NCI-H748 (cell line): ENCODE results near the gene HNRNPUL2.
"Not testable (repeated sequence)": the region's sequence is repeated elsewhere in the genome, so short reads cannot be mapped to it uniquely, and the experiment has no call there.

ENCODE experiments used
- DNase-seq: peaks from one replicate; lab custom pipeline; 2025; ENCODE audit not compliant: unreplicated experiment; lab: John Stamatoyannopoulos, UW

The HNRNPUL2 gene

DNA sequence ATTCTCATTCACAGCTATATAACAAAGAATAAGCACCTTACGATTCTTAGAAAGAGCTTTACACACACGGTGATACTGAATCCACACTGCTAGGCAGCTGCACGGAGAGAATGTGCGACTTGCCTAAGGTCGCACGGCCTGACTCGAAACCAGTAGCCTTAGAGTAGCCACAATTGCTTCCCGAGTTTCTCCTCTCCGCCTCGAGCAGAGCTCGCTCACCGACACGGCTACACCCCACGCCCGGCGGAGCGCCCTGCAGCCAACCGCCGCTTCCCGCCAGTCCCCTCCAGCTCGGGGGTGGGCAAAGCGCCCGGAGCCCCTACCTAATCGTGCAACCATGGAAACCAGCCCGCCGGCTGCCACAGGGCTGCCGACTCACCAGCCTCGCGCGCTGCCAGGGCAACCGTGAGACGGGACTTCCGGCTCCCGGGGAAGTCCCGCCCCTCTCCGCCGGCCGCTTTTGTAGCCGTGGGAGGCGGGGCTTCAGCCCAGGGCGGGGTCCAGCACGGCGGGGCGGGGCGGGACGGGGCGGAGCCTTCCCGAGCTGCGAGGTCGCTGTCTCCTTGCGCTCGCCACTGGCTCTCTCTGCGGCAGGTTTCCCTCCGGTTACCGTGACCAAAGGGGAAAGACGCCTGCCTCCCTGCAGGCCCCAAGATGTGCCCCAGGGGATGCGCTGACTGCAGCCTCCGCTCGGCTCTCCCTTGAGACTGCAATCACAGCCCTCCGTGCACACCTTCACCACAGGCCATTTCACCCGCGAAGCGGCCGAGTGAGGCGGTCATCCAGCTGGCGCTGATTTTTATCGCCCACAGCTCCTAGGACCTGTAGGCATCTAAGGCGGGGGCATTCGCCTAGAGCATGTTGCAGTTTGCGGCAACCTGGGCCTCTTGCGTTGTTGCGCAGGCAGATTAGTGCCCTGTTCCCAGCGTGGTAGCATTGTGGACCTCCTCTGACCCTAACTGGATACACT lies 21.1 kb downstream of the HNRNPUL2 start:
- peak; percentile 99 for DNase-seq

GRCh38 chr11:62705413-62705812 lies 21.8 kb downstream of the HNRNPUL2 start:
- DNase-seq: peak; percentile 59

GRCh38 chr11:62703921-62704320 lies 23.3 kb downstream of the HNRNPUL2 start:
- not testable (repeated sequence) for DNase-seq

DNA sequence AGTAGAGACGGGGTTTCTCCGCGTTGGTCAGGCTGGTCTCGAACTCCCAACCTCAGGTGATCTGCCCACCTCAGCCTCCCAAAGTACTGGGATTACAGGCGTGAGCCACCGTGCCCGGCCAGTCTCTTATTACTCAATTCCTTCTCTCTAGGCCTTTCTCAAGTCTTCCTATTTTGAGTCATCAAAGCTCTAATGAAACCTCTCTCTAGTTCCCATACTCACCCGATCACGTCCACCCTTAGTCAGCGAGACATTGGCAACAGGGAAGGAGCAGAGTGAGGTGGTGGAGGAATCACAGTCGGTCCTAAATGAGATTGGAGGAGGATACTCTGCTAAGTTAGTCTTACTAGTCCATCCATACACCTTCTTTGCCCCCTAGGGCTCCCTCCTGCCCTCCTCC lies 25.0 kb downstream of the HNRNPUL2 start:
- DNase-seq: no peak

GRCh38 chr11:62694455-62695167 lies 32.6 kb downstream of the HNRNPUL2 start:
- DNase-seq: peak; percentile 70

DNA sequence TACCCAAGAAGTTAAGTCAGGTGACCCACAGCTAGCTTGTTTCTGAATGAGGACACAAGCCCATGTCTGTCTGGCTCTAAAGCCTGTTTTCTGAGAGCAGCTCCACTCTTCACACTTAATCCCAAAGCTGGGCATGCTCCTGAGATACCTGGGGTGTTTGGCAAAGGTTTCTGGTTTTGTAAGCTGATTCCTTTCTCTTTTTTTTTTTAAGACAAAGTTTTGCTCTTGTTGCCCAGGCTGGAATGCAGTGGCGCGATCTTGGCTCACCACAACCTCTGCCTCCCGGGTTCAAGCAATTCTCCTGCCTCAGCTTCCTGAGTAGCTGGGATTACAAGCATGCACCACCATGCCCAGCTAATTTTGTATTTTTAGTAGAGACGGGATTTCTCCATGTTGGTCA lies 33.6 kb downstream of the HNRNPUL2 start:
- not testable (repeated sequence) for DNase-seq

DNA sequence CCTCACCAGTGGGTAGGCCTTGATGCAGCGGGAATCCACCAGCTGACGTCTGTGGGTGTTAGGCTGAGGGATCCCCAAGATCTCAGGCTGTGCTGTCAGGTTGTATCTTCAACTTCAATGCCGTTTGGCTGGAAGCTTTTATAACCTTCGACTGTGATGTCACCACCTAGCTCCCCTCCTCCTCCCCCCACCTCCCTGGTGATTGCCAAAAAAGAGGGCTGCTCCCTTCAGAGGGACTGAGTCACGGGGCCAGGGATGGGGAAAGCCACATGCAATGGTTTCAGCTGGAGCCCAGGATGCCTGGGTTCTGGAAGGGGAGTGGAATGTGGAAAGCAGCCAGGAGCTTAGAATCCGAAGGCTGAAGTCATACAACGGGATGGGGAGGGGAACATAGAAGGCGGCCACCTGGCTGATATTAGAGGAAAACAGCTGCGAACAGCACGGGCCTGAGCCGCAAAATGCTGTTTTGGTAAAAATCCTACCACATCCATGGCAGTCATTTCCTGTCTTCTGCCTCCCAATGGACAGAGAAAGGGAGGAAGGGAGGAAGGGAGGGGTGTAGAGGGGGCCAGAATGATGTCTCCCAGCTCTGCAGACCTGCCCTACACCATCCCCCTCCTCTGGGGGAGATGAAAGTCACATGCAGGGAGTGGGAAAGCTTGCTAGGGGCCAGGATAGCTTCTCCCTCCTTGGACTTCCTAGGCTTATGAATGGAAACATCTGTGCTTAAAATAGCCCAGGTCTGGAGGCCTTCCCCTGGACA lies 37.7 kb downstream of the HNRNPUL2 start, which contains the start of gene LRRN4CL:
LRRN4CL (minus strand) TSS at position 110 of the 763 bp plus-strand sequence. CDS start 1,022 bp downstream, outside the sequence.
- DNase-seq: no peak

GRCh38 chr11:62688491-62688890 lies 38.8 kb downstream of the HNRNPUL2 start:
- no peak for DNase-seq

GRCh38 chr11:62687508-62688396 lies 39.5 kb downstream of the HNRNPUL2 start:
- DNase-seq: no peak

GRCh38 chr11:62682518-62682917 lies 44.7 kb downstream of the HNRNPUL2 start:
- no peak for DNase-seq

GRCh38 chr11:62680825-62681240 lies 46.4 kb downstream of the HNRNPUL2 start:
- DNase-seq: peak; percentile 31

- DNase-seq: peak; percentile 90
Observed at GRCh38 chr11:62678770-62679696, 48.2 kb downstream of the HNRNPUL2 start, which contains the start of gene UBXN1. Gene UBXN1, minus strand, starts transcription at chr11:62679073. Its CDS starts 150 bp downstream, at chr11:62678923.

- DNase-seq: no peak
Observed at GRCh38 chr11:62678433-62678769, 48.9 kb downstream of the HNRNPUL2 start.

DNA sequence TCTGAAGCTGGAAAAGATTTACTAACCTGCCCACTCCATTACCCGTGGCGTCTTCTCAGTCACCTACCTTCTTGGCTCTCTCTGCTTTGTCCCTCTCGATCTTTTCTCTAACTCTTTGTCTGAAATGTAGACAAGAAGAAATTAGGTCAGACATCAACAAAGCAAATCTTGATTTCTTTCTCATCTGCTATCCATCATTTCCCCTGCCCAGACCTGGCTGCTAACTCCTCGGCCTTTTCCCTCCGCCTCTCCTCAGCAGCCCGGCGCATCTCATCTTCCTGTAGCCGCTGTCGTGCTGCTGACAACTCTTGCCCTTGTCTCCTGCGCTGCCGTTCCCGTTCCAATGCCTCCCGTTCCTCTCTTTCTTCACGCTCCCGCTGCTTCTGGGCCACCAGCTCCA lies 49.5 kb downstream of the HNRNPUL2 start:
- DNase-seq: no peak

- no peak for DNase-seq
Observed at GRCh38 chr11:62677156-62677555, 50.1 kb downstream of the HNRNPUL2 start.

DNA sequence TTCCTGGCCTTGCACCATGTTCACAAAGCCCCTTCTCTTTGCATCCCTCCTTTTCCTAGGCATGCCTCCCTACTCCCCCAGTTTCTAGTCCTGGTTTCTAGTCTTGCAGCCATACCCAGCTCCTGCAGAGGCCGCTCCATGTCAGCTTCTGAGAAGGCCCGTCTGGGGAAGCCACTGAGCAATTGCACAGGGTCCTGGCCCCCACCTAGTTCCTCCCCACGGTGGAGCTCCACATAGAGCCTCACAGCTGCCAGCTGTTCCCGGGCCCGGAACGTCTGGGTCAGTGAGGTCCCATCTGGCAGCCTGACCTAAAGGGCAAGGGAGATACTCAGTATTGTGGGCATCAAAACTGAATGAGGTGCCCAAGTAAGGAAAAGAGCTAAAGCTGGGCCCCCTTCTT lies 50.6 kb downstream of the HNRNPUL2 start:
- no peak for DNase-seq

DNA sequence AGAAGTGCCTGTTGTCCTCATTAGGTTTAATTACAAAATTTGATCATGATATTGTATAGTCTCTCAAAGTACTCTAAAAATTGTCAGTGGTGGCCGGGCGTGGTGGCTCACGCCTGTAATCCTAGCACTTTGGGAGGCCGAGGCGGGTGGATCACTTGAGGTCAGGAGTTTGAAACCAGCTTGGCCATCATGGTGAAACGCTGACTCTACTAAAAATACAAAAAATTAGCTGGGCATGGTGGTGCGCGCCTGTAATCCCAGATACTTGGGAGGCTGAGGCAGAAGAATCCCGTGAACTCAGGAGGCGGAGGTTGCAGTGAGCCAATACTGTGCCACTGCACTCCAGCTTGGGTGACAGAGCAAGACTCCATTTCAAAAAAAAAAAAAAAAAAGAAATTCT lies 51.8 kb downstream of the HNRNPUL2 start:
- DNase-seq: not testable (repeated sequence)

DNA sequence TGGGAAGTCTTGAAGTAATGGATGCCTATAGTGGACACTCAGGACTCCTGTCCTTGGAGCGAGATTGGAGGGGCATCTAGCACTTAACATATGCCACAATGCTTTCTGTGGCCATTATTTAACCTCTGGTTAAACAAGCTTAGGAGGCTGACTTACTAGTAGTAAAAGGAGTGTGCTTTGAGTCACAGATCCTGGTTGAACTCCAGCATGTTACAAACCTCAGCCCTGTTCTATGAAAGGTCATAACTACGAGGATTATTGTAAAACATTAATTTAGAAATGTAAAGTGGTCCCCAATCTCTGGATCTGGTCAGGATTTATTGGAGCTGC lies 54.1 kb downstream of the HNRNPUL2 start:
- DNase-seq: no peak
